ENCODE data around the gene EPAS1. TPM values are rescaled to one million over a fixed set of nuclear protein-coding genes. Genes with fewer than 3 reads are reported as not detected.

Gene EPAS1
- total and polyA plus RNA-seq, 9 of the 15 experiments (the other 6 are each of a cell fraction or from before 2014, with no cell fraction given): 0.25 to 11.2 (median 4.1) TPM

- ATAC-seq: no peak
- in situ Hi-C loops (cut with MboI): loop anchor here (10.0 kb wide), 1 partner anchor 363 kb away; no protein-coding TSS in a partner anchor
Measured at GRCh38 chr2:46377666-46378560, 80.7 kb downstream of the EPAS1 start.

GRCh38 chr2:46378616-46379015 lies 81.4 kb downstream of the EPAS1 start:
- CTCF ChIA-PET (ENCODE audit: low intra/inter-chr PET ratio): no interaction called here
- no peaks in the 10 kb centered on the region for H3K9me1 ChIP-seq (ENCODE audit: control insufficient read depth, insufficient read depth, low read length)
- TF ChIP-seq ARID4B (CRISPR knock-in tag; IDR thresholded peaks at IDR 0.05): no peak
- TF ChIP-seq ZNF445 (CRISPR knock-in tag; IDR thresholded peaks at IDR 0.05; ENCODE audit: low read depth): no peak
- TF ChIP-seq ZFP1 (CRISPR knock-in tag; IDR thresholded peaks at IDR 0.05): no peak

More at GRCh38 chr2:46377666-46378560, 80.7 kb downstream of the EPAS1 start:
- POLR2A ChIA-PET: interaction anchor here (0.6 to 1.2 kb wide), 3 partner anchors 78 to 157 kb away, joined by 3 read pairs; no protein-coding TSS in a partner anchor
- Histone ChIP-seq H3K79me2 (ENCODE audit: control insufficient read depth, insufficient read depth, low read length) (no peaks in the 10 kb centered on the region), H3K27me3 (ENCODE audit: control insufficient read depth in 2 of 2, insufficient read depth in 2 of 2, low read length in 2 of 2) (no peaks in the 10 kb centered on the region), H3K36me3 (ENCODE audit: control insufficient read depth, insufficient read depth, low read length) (peaks cover 9% of the 10 kb centered on the region; the same call in 1 of the 3 replicates), H3K4me1 (replicated peaks in 1 of 2; ENCODE audit: control insufficient read depth in 2 of 2, insufficient read depth in 2 of 2, low read length in 2 of 2) (peaks cover 0 to 9% of the 10 kb centered on the region in 2 experiments; a peak in 2 of 5 replicates), H3K9ac (ENCODE audit: insufficient read depth in 1 of 2, low read depth in 2 of 2, low read length in 2 of 2) (peak overlapping the region in 1 of 2 experiments; percentile 49; a peak in 1 of 4 replicates), H4K20me1 (replicated peaks; ENCODE audit: control insufficient read depth, insufficient read depth, low read length) (0 out of 2 replicates have a peak, but pooled peaks cover 4% of the 10 kb centered on the region), H3K4me2 (ENCODE audit: insufficient read depth, low read length) (no peak overlapping the region), H3K27ac (ENCODE audit: extremely low read depth, low read depth, low read length) (no peak overlapping the region), H3K9me3 (replicated peaks; ENCODE audit: control insufficient read depth, insufficient read depth, low read depth, low read length) (no peaks in the 10 kb centered on the region), H3K9me1 (ENCODE audit: control insufficient read depth, insufficient read depth, low read length) (no peaks in the 10 kb centered on the region), H2AFZ (ENCODE audit: low read depth, low read length) (no peak overlapping the region), H3K4me3 (no peak overlapping the region)
- DNase-seq (ENCODE audit: extremely low read depth in 1 of 4, low spot score in 3 of 4): no peak
- intact Hi-C loops (cut with micrococcal nuclease): no loop called here
- 73% methylated on average over 16 of the region's 16 CpGs for WGBS (ENCODE audit: insufficient coverage, low coverage, missing lambda C conversion rate)
- no peak for FAIRE-seq
- CTCF ChIA-PET (ENCODE audit: low intra/inter-chr PET ratio): no interaction called here
- TF ChIP-seq RBM22 (IDR thresholded peaks at IDR 0.05; ENCODE audit: low read depth, low read length, poor library complexity, severe bottlenecking): peak; percentile 78
- 0 out of 2 replicates have a peak, but pooled peaks have one; percentile 46 for TF ChIP-seq POLR2G (IDR thresholded peaks at IDR 0.05; ENCODE audit: low read depth, low read length)
- TF ChIP-seq MAFF (IDR thresholded peaks at IDR 0.05; ENCODE audit: low read length): no peak
- no TSS peak for BruUV-seq (replicated peaks)

More at GRCh38 chr2:46378616-46379015, 81.4 kb downstream of the EPAS1 start:
- Histone ChIP-seq H3K4me2 (ENCODE audit: insufficient read depth, low read length) (no peak overlapping the region), H3K9ac (ENCODE audit: insufficient read depth in 1 of 2, low read depth in 2 of 2, low read length in 2 of 2) (no peak overlapping the region), H3K36me3 (ENCODE audit: control insufficient read depth, insufficient read depth, low read length) (peaks cover 9% of the 10 kb centered on the region; the same call in 1 of the 3 replicates), H3K27me3 (ENCODE audit: control insufficient read depth in 2 of 2, insufficient read depth in 2 of 2, low read length in 2 of 2) (no peaks in the 10 kb centered on the region), H4K20me1 (replicated peaks; ENCODE audit: control insufficient read depth, insufficient read depth, low read length) (0 out of 2 replicates have a peak, but pooled peaks cover 4% of the 10 kb centered on the region), H2AFZ (ENCODE audit: low read depth, low read length) (no peak overlapping the region), H3K9me3 (replicated peaks; ENCODE audit: control insufficient read depth, insufficient read depth, low read depth, low read length) (no peaks in the 10 kb centered on the region), H3K79me2 (ENCODE audit: control insufficient read depth, insufficient read depth, low read length) (no peaks in the 10 kb centered on the region), H3K27ac (ENCODE audit: extremely low read depth, low read depth, low read length) (no peak overlapping the region), H3K4me3 (no peak overlapping the region), H3K4me1 (replicated peaks in 1 of 2; ENCODE audit: control insufficient read depth in 2 of 2, insufficient read depth in 2 of 2, low read length in 2 of 2) (peaks cover 0 to 9% of the 10 kb centered on the region in 2 experiments; a peak in 2 of 5 replicates)
- intact Hi-C loops (cut with micrococcal nuclease) (no loop called here), in situ Hi-C loops (cut with MboI) (loop anchor here (10.0 kb wide), 1 partner anchor 364 kb away; no protein-coding TSS in a partner anchor)
- WGBS (ENCODE audit: insufficient coverage, low coverage, missing lambda C conversion rate): 55% methylated on average over 3 of the region's 3 CpGs
- POLR2A ChIA-PET: interaction anchor here (0.6 to 1.6 kb wide), 4 partner anchors 11 to 156 kb away, joined by 3 to 7 read pairs (median 3); no protein-coding TSS in a partner anchor
- no peak for ATAC-seq
- FAIRE-seq: no peak
- DNase-seq (ENCODE audit: extremely low read depth in 1 of 4, low spot score in 3 of 4): no peak
- BruUV-seq (replicated peaks): no TSS peak
